ENCODE results near the gene NOC2L.
"Not testable (repeated sequence)": the region's sequence is repeated elsewhere in the genome, so short reads cannot be mapped to it uniquely, and the experiment has no call there.

NOC2L gene

DNA sequence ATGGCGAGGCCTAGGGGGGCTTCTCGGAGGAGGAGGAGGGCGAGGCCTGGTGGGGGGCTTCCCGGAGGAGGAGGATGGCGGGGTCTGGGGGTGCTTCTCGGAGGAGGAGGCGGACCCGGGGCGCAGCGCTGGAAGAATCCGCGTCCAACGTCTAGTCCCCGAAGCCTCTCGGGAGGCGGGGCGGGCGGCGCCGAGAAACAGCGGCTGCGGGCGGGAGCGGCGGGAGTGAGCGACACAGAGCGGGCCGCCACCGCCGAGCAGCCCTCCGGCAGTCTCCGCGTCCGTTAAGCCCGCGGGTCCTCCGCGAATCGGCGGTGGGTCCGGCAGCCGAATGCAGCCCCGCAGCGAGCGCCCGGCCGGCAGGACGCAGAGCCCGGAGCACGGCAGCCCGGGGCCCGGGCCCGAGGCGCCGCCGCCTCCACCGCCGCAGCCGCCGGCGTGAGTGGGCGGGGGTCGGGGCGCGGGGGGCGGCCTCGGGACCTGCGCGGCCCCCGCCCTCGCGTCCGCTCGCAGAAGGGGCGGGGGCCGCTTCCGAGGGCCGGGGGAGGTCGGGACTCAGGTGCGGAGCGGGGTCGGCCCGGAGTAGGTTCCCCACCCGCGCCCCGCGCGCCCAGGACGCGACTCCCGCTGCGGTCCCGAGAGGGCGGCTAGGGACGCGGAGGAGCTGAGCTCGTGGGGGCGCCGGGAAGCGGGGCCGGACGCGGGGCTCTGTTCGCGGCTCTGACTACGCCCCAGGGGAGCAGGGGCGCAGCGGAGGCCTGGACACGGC, 1.5 kb upstream of the NOC2L start, which contains the start of gene KLHL17:
Gene KLHL17 (plus strand): TSS at position 222 of the 769 bp plus-strand sequence. CDS start 110 bp downstream, at position 332.
- peak; percentile 61 for DNase-seq

DNA sequence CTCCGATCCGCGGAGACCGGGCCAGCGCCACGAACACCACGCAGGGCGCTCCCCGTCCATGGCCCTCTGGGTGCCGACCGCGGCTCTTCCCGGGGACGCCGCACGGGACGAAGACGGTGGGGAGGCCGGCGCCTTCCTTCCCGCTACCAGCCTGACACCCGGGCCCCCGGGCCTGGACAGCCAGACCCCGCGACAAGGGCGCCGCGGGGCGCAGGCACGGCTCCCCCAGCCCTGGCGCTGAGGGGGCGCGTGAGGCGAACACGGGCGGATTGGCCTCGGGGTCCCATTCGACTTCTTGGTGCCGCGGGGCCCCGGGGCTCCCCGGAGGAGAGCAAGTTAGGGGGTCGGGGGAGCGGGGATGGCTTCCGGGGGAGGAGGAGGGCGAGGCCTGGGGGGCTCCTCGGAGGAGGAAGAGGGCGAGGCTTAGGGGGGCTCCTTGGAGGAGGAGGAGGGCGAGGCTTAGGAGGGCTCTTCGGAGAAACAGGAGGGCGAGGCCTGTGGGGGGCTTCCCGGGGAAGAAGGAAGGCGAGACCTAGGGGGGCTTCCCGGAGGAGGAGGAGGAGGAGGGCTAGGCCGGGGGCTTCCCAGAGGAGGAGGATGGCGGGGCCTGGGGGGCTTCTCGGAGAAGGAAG, 791 bp upstream of the NOC2L start:
- no peak for DNase-seq

GRCh38 chr1:956636-957035, 2.4 kb downstream of the NOC2L start:
- no peak for DNase-seq

- DNase-seq: no peak
These were observed 3.6 kb downstream of the NOC2L start for GRCh38 chr1:955474-955873.

- no peak for DNase-seq
These were observed 4.1 kb downstream of the NOC2L start for GRCh38 chr1:954927-955326.

DNA sequence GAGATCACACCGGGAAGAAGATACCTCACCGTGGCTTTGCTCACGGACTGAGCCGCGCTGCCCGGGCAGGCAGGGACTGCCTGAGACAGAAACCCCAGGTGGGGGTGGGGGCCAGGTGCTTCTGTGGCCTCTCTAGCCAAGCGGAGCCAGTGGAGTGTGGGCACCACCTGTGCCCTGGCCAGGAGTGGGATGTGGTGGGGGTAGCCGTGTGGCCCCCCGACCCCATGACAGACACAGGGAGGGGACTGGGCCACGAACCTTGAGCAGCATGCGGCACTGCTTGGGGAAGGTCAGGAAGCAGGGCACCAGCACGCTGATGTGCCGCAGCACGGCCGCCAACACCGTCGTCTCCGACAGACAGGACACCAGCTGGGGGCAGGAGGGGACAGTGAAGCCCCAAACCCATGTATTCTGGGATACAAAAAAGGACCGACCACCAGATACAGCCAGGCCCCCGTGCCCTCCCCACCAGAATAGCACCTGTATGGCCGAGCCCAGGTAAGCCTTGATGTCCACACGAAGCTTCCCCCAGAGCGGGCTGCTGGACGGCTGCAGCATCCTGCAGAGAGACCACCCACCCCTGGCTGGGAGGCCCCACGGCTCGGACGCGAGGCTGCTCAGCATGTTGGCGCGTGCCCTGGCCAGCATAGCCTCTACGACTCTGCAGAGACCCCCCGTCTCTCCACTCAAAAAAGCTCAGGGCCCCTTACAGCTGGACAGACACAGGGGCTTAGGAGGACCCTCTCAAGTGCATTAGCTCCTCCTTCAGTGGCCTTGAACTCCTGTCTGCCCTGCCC, 5.3 kb downstream of the NOC2L start:
- no peak for DNase-seq

- DNase-seq: no peak
These were observed 6.5 kb downstream of the NOC2L start for GRCh38 chr1:952603-953002.

DNA sequence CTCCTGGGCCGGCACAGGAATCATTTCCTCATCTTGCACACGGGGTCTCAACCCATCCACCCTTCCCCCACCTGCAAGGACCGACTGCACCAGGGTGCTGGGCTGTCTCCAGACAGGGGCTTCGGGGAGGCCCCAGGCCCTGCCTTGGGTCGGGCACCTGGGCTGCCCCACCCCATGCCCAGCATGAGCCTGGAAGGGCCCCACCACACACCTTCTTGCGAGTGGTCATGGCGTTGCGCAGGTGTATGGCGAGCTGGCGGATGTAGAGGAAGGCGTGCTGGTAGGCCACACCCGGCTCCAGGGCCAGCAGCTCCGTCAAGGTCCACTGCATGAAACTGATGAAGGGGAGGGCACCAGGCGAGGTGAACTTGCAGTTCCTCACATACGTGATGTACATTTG, 6.9 kb downstream of the NOC2L start:
- no peak for DNase-seq

GRCh38 chr1:951364-951763, 7.7 kb downstream of the NOC2L start:
- no peak for DNase-seq

GRCh38 chr1:950881-951280, 8.2 kb downstream of the NOC2L start:
- DNase-seq: no peak

DNA sequence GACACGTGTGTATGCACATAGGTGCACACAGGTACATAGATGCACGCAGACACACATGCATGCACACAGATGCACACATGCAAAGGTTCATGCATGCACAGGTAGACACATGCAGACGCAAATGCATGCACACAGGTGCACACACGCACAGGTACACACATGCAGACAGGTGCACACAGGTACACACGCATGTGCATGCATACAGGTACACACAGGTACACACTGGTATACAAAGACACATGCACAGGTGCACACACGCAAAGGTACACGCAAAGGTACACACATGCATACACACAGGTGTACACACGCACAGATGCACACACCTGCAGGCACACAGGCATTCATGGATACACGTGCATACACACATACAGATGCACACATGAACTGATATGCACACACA, 8.8 kb downstream of the NOC2L start:
- DNase-seq: no peak

DNA sequence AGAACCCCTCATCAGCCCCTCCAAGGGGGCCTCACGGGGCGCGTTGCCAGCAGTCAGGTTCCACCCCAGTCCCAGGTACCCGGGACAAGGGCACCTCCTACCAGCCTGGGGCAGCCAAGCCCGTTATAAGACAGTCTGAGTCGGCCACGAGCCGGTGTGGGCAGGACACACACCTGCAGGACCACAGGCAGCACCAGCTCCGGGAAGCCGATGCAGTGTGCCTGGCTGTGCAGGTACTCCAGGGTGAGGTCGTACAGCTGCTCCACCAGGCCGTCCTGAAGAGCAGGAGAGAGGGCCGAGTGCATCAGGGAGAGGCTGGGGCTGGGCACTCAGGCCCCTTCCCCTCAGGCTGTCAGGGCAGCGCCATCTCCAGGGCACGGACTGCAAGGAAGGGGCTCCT, 11.1 kb downstream of the NOC2L start:
- no peak for DNase-seq

- not testable (repeated sequence) for DNase-seq
These were observed 12.2 kb downstream of the NOC2L start for GRCh38 chr1:946811-947210.

DNA sequence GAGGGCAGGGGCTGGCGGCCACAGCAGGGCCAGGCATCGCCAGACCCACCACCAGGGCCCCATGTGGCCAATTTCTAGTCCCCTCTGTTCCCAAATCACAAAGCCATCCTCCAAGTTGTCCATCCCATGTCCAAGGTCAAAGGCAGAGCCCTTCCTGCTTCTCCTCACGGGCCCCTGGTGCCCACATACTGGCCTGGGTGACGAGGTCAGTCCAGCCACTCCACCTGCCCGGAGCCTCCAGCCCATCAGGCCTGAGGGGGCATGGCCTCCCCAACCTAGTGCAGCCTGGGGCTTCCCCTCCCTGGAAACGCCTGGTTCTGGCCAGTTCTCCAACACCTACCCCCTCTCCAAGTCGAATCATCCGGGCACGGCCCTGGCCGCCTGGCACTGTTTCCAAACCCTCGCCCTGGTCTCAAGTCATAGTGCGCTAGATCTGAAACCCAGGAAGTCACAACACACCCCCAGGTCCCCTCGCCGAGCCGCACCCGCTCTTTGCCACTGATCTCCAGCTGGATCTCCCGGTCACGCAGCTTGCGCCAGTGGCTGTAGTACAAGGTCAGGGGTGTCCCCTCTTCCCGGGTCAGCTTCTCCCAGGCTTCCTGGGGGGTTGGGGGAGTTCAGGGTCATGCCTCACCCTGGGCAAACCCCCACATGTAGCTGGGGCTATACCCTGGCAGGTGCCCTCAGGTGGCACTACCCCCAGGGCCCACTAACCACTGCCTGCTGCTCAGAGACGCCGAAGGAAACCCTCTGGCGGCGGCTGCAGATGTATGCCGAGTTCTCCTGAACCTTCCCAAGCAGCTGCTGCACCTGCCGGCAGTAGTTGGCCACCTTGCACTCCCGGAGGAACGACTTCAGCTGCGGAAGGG, 13.1 kb downstream of the NOC2L start:
- no peak for DNase-seq

DNA sequence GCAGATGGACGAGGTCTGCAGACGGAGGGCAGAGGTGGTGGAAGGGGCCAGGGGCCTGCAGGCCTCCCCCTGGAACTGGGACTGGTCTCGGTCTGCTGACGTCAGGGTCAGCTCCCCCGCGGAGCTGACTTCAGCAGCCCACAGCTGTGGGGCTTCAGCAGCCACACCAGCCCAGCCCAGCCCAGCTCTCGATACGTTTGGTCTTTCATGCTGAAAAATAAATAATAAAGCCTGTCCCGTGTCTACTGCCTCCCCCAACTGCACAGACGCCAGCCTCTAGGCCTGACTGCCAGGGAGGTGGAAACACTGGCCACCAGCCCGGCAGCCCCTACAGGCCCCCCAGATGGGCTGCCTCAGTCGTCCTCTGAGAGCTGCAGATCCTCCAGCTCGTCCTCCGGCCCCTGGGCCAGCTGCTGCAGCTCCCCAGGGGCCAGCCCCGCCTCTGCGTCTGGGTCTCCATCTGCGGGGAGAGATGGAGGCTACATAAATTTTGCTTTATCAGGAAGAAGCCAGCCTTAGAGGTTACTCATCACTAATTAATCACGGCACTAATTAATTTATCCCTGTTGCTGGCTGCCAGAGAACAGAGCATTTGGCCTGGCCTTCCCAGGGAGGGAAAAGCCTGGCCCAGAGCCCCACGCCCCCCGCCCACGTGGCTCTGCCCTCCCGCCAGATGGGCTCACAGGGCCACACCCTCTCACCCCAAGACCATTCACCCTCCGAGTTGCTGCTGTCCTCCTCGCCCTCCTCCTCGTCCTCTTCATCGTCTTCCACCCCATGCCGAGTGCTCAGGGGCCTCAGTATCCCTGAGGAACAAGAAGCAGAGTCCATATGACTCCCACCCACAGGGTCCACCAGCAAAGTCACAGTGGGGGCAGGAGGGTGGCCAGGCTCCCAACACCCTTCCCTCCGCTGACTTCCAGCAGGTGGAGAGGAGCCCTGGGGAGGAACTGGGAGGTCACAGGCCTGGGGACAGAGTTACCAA, 14.4 kb downstream of the NOC2L start:
- no peak for DNase-seq

DNA sequence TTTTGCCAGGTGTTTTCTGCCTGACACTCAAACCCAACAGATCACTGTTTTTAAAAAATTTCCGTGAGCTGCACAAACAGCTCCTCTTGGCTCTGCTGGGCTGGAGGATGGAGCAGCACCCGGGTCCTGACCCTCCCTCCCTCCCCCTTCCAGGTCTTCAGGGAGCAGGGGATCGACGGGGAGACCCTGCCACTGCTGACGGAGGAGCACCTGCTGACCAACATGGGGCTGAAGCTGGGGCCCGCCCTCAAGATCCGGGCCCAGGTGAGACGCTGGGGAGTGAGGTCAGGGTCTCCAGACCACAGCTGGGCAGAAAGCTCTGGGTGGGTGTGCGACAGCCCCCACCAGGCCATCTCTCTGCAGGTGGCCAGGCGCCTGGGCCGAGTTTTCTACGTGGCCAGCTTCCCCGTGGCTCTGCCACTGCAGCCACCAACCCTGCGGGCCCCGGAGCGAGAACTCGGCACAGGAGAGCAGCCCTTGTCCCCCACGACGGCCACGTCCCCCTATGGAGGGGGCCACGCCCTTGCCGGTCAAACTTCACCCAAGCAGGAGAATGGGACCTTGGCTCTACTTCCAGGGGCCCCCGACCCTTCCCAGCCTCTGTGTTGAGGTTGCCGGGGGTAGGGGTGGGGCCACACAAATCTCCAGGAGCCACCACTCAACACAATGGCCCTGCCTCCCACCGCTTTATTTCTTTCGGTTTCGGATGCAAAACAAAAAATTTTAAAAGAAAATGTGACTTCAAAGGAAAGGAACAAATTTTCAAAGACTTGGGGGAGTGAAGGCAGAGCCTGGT, 15.3 kb downstream of the NOC2L start:
- DNase-seq: no peak

- DNase-seq: no peak
These were observed 16.1 kb downstream of the NOC2L start for GRCh38 chr1:942864-943533.

- no peak for DNase-seq
These were observed 16.6 kb downstream of the NOC2L start for GRCh38 chr1:942411-942821.

DNA sequence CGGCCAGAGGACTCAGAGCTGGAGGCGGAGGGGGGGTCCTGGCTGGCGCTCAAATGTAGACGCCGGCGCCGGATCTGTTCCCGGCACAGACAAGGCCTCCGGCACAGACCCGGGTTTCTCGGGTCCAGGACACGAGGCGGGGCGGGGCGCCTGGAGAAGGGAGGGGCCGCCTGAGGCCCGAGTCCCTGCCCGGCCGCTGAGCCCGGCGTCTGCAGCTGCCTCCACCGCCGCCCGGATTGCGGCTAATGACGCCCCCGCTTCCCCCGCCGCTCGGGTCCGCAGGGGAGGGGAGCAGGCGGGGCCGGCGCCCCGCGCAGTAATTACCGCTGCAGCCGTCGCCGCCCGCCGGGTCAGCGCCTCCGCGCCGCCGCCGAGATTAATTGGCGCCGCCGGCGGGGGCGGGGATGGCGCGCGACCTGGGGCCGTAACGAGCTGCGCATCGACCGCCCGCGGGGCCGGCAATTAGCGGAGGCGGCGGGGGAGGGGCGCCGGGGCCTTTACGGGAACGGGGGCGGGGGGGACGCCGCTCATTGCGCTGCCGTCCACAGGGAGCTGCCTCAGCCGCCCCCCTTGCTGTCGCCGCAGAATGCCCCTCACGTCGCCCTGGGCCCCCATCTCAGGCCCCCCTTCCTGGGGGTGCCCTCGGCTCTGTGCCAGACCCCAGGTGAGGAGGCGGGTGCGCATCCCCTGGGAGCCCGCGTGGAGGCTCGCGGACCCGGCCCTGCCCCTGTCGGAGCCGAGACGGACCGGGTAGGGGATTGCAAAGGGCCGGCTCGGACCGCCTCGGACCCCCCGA, 17.3 kb downstream of the NOC2L start:
- DNase-seq: no peak
